Esophagus muscularis mucosa (tissue), 4 donors: ENCODE measurements around the gene SULT1A2. TPM values are rescaled to one million over a fixed set of nuclear protein-coding genes. Genes with fewer than 3 reads are reported as not detected.
A peak's percentile ranks its signal among the peaks of the same experiment; 100 is the strongest.

Experiments
- DNase-seq: peaks from one replicate; pipeline ENCODE4 v3.0.0-alpha.2; 2017; ENCODE audit errors: extremely low spot score
- H3K27ac ChIP-seq, 4 donors: fragments of 200-600 bp; sonication (generic); replicated peaks in 1 of 4; 1 replicate in 3 of 4; 2 replicates in 1 of 4; pipeline ENCODE4 v1.5.1; 2016 to 2019; ENCODE audit warnings: mild to moderate bottlenecking in 1 of 4
- H3K27me3 ChIP-seq, 4 donors: fragments of 200-600 bp; sonication (generic); one replicate each; pipeline versions ENCODE4 v1.5.1 to v1.6.0; 2016 to 2019
- H3K36me3 ChIP-seq, 4 donors: fragments of 200-600 bp; sonication (generic); one replicate each; pipeline ENCODE4 v1.5.1; 2016 to 2019
- H3K4me1 ChIP-seq, 4 donors: fragments of 200-600 bp; sonication (generic); one replicate each; pipeline ENCODE4 v1.5.1; 2016 to 2019
- H3K4me3 ChIP-seq, 4 donors: fragments of 200-600 bp; sonication (generic); 1 replicate in 2 of 4; 2 replicates in 2 of 4; pipeline ENCODE4 v1.5.1; 2016 to 2019; ENCODE audit warnings: mild to moderate bottlenecking in 4 of 4, moderate library complexity in 1 of 4
- H3K9me3 ChIP-seq, 4 donors: fragments of 200-600 bp; sonication (generic); 1 replicate in 3 of 4; 2 replicates in 1 of 4; pipeline ENCODE4 v1.5.1; 2016 to 2019
- CTCF ChIP-seq, 3 experiments: fragments of 200-600 bp in 2 of 3; fragments of 450-650 bp in 1 of 3; sonication (generic) in 2 of 3; IDR thresholded peaks; one replicate each; pipeline ENCODE4 v1.5.1; 2017 to 2019; ENCODE audit warnings: antibody characterized with exemption in 3 of 3, mild to moderate bottlenecking in 2 of 3, moderate library complexity in 1 of 3
- EP300 ChIP-seq: sonication (generic); formaldehyde crosslinking; IDR thresholded peaks from one replicate; pipeline ENCODE4 v1.6.1; 2017; ENCODE audit warnings: antibody characterized with exemption
- POLR2A ChIP-seq: fragments of 450-650 bp; IDR thresholded peaks from one replicate; pipeline ENCODE4 v1.6.1; 2017; ENCODE audit warnings: antibody characterized with exemption, moderate library complexity, mild to moderate bottlenecking, low read depth
- POLR2AphosphoS5 ChIP-seq, 2 donors: sonication (generic); formaldehyde crosslinking; IDR thresholded peaks; one replicate each; pipeline ENCODE4 v1.6.1; 2017; ENCODE audit warnings: antibody characterized with exemption in 2 of 2
- WGBS: methylation state at CpG from one replicate; pipeline ENCODE4 v1.1.5; 2018; 5-methylcytosine and 5-hydroxymethylcytosine counted together
- intact Hi-C: fragments of 100-400 bp; cut with DNase I; formaldehyde crosslinking; loops from one replicate; pipeline ENCODE4 v1.15.1; 2023
- total RNA-seq, 4 donors: library from RNA; depleted of rRNA; stranded (reverse); fragments of >200 nt; gene quantifications; one replicate each; pipeline versions ENCODE4 v1.1.0 to v1.2.1, GENCODE V29; 2016

The SULT1A2 gene
- total RNA-seq, 4 donors from 2014 or later, result 0.97 to 1.8 (median 1.3) TPM; not detected in 1

DNA sequence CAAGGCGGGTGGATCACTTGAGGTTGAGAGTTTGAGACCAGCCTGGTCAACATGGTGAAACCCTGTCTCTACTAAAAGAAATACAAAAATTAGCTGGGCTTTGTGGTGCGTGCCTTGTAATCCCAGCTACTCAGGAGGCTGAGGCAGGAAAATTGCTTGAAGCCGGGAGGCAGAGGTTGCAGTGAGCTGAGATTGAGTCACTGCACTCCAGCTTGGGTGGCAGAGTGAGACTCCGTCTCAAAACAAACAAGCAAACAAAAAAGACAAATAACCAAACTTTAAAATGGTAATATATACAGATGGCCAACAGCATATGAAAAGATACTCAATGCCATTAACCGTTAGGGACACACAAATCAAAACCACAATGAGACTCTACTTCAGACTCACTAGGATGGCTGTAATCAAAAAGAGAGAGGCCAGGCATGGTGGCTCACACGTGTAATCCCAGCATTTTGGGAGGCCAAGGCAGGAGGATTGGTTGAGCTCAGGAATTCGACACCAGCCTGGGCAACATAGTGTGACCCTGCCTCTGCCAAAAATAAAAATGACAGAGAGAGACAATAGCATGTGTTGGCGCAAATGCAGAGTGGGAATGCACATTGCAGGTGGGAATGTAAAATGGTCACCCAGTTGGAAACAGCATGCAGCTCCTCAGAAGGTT, 21.3 kb downstream of the SULT1A2 start:
- H3K4me1 ChIP-seq, result peaks cover 12 to 28% (median 24%) of the 10 kb centered on the region in 4 donors
- H3K36me3 ChIP-seq, result peaks cover under 1 to 5% (median 4%) of the 10 kb centered on the region in 4 donors
- H3K27ac ChIP-seq, result no peak overlapping the region
- intact Hi-C loops, result no loop called here
- H3K27me3 ChIP-seq, result no peaks in the 10 kb centered on the region
- TF ChIP-seq POLR2AphosphoS5 (IDR thresholded peaks at IDR 0.05) (no peak), CTCF (IDR thresholded peaks at IDR 0.05) (no peak), EP300 (no peak), POLR2A (no peak)
- WGBS, result 95% methylated on average over 8 of the region's 8 CpGs
- no peak for DNase-seq
- no peak overlapping the region for H3K4me3 ChIP-seq
- no peaks in the 10 kb centered on the region for H3K9me3 ChIP-seq

DNA sequence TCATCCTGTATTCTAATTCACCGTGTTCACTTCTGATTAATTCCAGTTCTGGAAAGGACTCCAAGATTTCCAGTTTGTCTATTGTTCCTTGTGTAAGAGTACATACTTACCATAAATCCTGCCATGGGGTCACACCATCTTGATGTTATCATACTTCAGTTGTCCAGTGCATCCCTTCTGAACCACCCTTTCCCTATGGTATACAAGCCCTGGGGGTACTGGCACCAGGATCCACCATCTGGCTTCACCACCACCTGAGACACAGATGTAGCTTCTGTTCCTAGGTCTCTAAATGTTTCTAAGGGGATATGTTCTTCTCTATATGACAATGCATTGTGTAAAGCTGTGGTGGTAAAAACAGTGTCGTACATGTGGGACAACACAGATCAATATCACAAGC, 21.9 kb downstream of the SULT1A2 start:
- Histone ChIP-seq H3K27ac (no peak overlapping the region), H3K36me3 (peaks cover 0 to 4% (median 2%) of the 10 kb centered on the region in 4 donors), H3K9me3 (no peaks in the 10 kb centered on the region), H3K27me3 (no peaks in the 10 kb centered on the region), H3K4me3 (no peak overlapping the region), H3K4me1 (peaks cover 12 to 28% (median 24%) of the 10 kb centered on the region in 4 donors)
- TF ChIP-seq EP300 (no peak), POLR2AphosphoS5 (IDR thresholded peaks at IDR 0.05) (no peak), CTCF (IDR thresholded peaks at IDR 0.05) (no peak), POLR2A (no peak)
- intact Hi-C loops, result no loop called here
- 100% methylated on average over 2 of the region's 2 CpGs for WGBS
- no peak for DNase-seq

GRCh38 chr16:28573738-28574718, 22.8 kb downstream of the SULT1A2 start:
- Histone ChIP-seq H3K27ac (no peak overlapping the region), H3K4me3 (no peak overlapping the region), H3K4me1 (peaks cover 12 to 28% (median 24%) of the 10 kb centered on the region in 4 donors), H3K36me3 (peaks cover 0 to 4% (median 0%) of the 10 kb centered on the region in 4 donors), H3K27me3 (no peaks in the 10 kb centered on the region), H3K9me3 (no peaks in the 10 kb centered on the region)
- no peak for DNase-seq
- WGBS, result 83% methylated on average over 17 of the region's 17 CpGs
- intact Hi-C loops, result no loop called here
- no peak for TF ChIP-seq POLR2AphosphoS5 (IDR thresholded peaks at IDR 0.05)
- TF ChIP-seq EP300, result no peak
- TF ChIP-seq POLR2A, result no peak
- TF ChIP-seq CTCF (IDR thresholded peaks at IDR 0.05), result no peak

DNA sequence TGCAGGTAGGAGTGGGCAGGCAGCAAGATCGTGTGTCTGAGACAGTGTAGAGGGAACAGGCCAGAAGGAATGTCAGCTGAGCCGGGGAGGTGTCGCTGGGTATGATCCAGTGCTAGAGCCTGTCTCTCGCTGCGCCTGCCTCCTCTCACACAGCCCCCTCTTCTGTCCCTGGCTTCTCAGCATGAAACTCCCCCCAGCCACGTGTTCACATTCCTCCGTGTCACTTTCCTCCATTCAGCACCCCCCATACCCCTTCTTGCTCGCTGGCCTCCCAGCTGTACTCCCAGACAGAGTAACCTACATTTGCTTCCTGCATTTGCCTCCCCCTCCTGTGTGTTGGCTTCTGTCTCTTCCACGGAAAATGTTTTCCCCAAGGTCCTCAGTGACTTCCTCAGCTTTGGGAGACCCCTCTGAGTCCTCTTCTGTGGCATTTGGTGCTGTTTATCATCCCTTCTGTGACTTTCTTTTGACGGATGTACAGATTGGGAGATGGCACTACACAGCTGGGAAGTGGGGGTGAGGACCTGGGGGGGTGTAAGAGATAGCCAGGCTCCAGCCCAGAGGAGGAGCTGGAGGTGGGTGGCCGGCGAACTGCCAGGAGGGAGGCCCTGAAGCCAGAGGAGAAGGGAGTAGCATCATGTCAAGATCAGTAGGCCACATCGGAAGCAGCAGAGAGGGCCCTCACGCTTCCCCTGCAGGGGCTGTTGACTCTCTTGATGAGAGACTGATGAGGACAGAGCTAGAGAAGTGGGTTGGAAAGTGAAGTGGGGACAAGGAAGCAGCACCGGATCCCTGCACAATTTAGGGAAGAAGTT, 23.9 kb downstream of the SULT1A2 start:
- peak overlapping the region; percentile 13 to 56 (median 40) for H3K27ac ChIP-seq
- TF ChIP-seq CTCF (IDR thresholded peaks at IDR 0.05) (no peak), EP300 (no peak), POLR2A (no peak), POLR2AphosphoS5 (IDR thresholded peaks at IDR 0.05) (peak in 1 of 2 donors; percentile 40)
- intact Hi-C loops, result no loop called here
- no peaks in the 10 kb centered on the region for H3K27me3 ChIP-seq
- H3K4me3 ChIP-seq, result no peak overlapping the region
- DNase-seq, result no peak
- peaks cover 12 to 28% (median 24%) of the 10 kb centered on the region in 4 donors for H3K4me1 ChIP-seq
- WGBS, result 28% methylated on average over 15 of the region's 15 CpGs
- H3K9me3 ChIP-seq, result no peaks in the 10 kb centered on the region
- H3K36me3 ChIP-seq, result peaks cover 0 to 4% (median 0%) of the 10 kb centered on the region in 4 donors
